GM20431 (cell line): ENCODE data around the gene TMPRSS9.

Source experiments
- in situ Hi-C: fragments of 300-500 bp; cut with MseI, MboI; formaldehyde crosslinking; loops from one replicate; pipeline ENCODE4 v1.15.0; 2020; ENCODE audit warnings: low sequenced_read_pairs; ENCODE audit not compliant: unreplicated experiment

Gene TMPRSS9

GRCh38 chr19:2359992-2360685 lies at the start of gene TMPRSS9:
TSS of gene TMPRSS9 (plus strand) at chr19:2360265. CDS start at chr19:2389786, 29,521 bp downstream.
- in situ Hi-C loops, result no loop called here

- in situ Hi-C loops, result no loop called here
These were observed 49.0 kb upstream of the TMPRSS9 start for GRCh38 chr19:2311093-2311492.

GRCh38 chr19:2312820-2313501 lies 47.1 kb upstream of the TMPRSS9 start:
- in situ Hi-C loops, result no loop called here

- in situ Hi-C loops, result no loop called here
These were observed 44.8 kb upstream of the TMPRSS9 start for GRCh38 chr19:2315121-2315817.

- in situ Hi-C loops, result no loop called here
These were observed 44.2 kb upstream of the TMPRSS9 start for GRCh38 chr19:2315818-2316353.

- in situ Hi-C loops, result no loop called here
These were observed 42.8 kb upstream of the TMPRSS9 start for GRCh38 chr19:2317300-2317699.

- in situ Hi-C loops, result no loop called here
These were observed 42.3 kb upstream of the TMPRSS9 start for GRCh38 chr19:2317756-2318155.

- in situ Hi-C loops, result no loop called here
These were observed 41.1 kb upstream of the TMPRSS9 start for GRCh38 chr19:2318923-2319322.

GRCh38 chr19:2319551-2319950 lies 40.5 kb upstream of the TMPRSS9 start:
- in situ Hi-C loops, result no loop called here

- in situ Hi-C loops, result no loop called here
These were observed 40.0 kb upstream of the TMPRSS9 start for GRCh38 chr19:2320049-2320448.

GRCh38 chr19:2320939-2321338 lies 39.1 kb upstream of the TMPRSS9 start:
- in situ Hi-C loops, result no loop called here

- in situ Hi-C loops, result no loop called here
These were observed 38.3 kb upstream of the TMPRSS9 start for GRCh38 chr19:2321565-2322283.

GRCh38 chr19:2323707-2324106 lies 36.4 kb upstream of the TMPRSS9 start:
- in situ Hi-C loops, result no loop called here

GRCh38 chr19:2324220-2324948 lies 35.7 kb upstream of the TMPRSS9 start:
- in situ Hi-C loops, result no loop called here

GRCh38 chr19:2325281-2326046 lies 34.6 kb upstream of the TMPRSS9 start:
- in situ Hi-C loops, result no loop called here

GRCh38 chr19:2326699-2327360 lies 33.2 kb upstream of the TMPRSS9 start:
- in situ Hi-C loops, result no loop called here

- in situ Hi-C loops, result no loop called here
These were observed 32.2 kb upstream of the TMPRSS9 start for GRCh38 chr19:2327773-2328400.
